H9 (cell line): ENCODE measurements around the gene WSCD2. TPM values are rescaled to one million over a fixed set of nuclear protein-coding genes. Genes with fewer than 3 reads are reported as not detected.

Experiments
- DNase-seq: peaks from one replicate; pipeline ENCODE4 v3.0.0-alpha.2; 2017
- H2AFZ ChIP-seq: one replicate; pipeline ENCODE4 v1.6.1; 2013; ENCODE audit warnings: mild to moderate bottlenecking, low read length, control low read depth, moderate library complexity
- H2AK5ac ChIP-seq: 2 replicates; pipeline ENCODE4 v1.6.1; 2013; ENCODE audit warnings: low read length, control low read depth, mixed read lengths; ENCODE audit not compliant: insufficient read length
- H2BK120ac ChIP-seq: one replicate; pipeline ENCODE4 v1.6.1; 2013; ENCODE audit warnings: low read depth, mild to moderate bottlenecking, low read length, control low read depth, inconsistent platforms; ENCODE audit not compliant: poor library complexity, severe bottlenecking
- H2BK12ac ChIP-seq: 2 replicates; pipeline ENCODE4 v1.6.1; 2013; ENCODE audit warnings: low read length, control low read depth, mixed read lengths, low read depth; ENCODE audit not compliant: insufficient read length
- H2BK15ac ChIP-seq: 2 replicates; pipeline ENCODE4 v1.6.1; 2013; ENCODE audit warnings: low read depth, low read length, control low read depth
- H2BK20ac ChIP-seq: one replicate; pipeline ENCODE4 v1.6.1; 2013; ENCODE audit warnings: low read depth, mild to moderate bottlenecking, low read length, control low read depth, inconsistent platforms; ENCODE audit not compliant: poor library complexity, severe bottlenecking
- H2BK5ac ChIP-seq: 2 replicates; pipeline ENCODE4 v1.6.1; 2013; ENCODE audit warnings: low read length, control low read depth, mixed read lengths; ENCODE audit not compliant: insufficient read length
- H3K14ac ChIP-seq: 2 replicates; pipeline ENCODE4 v1.6.1; 2013; ENCODE audit warnings: low read length, control low read depth; ENCODE audit not compliant: insufficient read depth
- H3K18ac ChIP-seq: 2 replicates; pipeline ENCODE4 v1.6.1; 2013; ENCODE audit warnings: low read depth, mild to moderate bottlenecking, mixed read lengths, low read length, control low read depth; ENCODE audit not compliant: insufficient read length
- H3K23ac ChIP-seq: 2 replicates; pipeline ENCODE4 v1.6.1; 2013; ENCODE audit warnings: low read length, control low read depth, mixed read lengths, low read depth; ENCODE audit not compliant: insufficient read length
- H3K23me2 ChIP-seq: 2 replicates; pipeline ENCODE4 v1.6.1; 2013; ENCODE audit warnings: low read depth, mild to moderate bottlenecking, mixed read lengths, low read length, control low read depth; ENCODE audit not compliant: insufficient read length, poor library complexity, severe bottlenecking
- H3K27ac ChIP-seq: 2 replicates; pipeline ENCODE4 v1.5.1; 2013; ENCODE audit warnings: low read length, control low read depth, mixed read lengths, low read depth; ENCODE audit not compliant: insufficient read length
- H3K27me3 ChIP-seq: 2 replicates; pipeline ENCODE4 v1.6.1; 2013; ENCODE audit warnings: low read length, control low read depth, inconsistent platforms; ENCODE audit not compliant: insufficient read depth
- H3K4ac ChIP-seq: 2 replicates; pipeline ENCODE4 v1.6.1; 2013; ENCODE audit warnings: low read depth, mild to moderate bottlenecking, control low read depth, inconsistent platforms, low read length, moderate library complexity
- H3K4me1 ChIP-seq: 2 replicates; pipeline ENCODE4 v1.6.1; 2013; ENCODE audit warnings: low read length, control low read depth, inconsistent platforms; ENCODE audit not compliant: insufficient read depth
- H3K4me2 ChIP-seq: 2 replicates; pipeline ENCODE4 v1.6.1; 2013; ENCODE audit warnings: low read length, control low read depth, mixed read lengths; ENCODE audit not compliant: insufficient read length, insufficient read depth
- H3K56ac ChIP-seq: 2 replicates; pipeline ENCODE4 v1.6.1; 2013; ENCODE audit warnings: low read depth, mild to moderate bottlenecking, mixed read lengths, low read length, control low read depth; ENCODE audit not compliant: insufficient read length
- H3K79me1 ChIP-seq: 2 replicates; pipeline ENCODE4 v1.6.1; 2013; ENCODE audit warnings: low read depth, mild to moderate bottlenecking, moderate library complexity, low read length, control low read depth, inconsistent platforms; ENCODE audit not compliant: insufficient read depth, poor library complexity, severe bottlenecking
- H3K79me2 ChIP-seq: 2 replicates; pipeline ENCODE4 v1.6.1; 2013; ENCODE audit warnings: low read length, control low read depth, inconsistent platforms; ENCODE audit not compliant: insufficient read depth
- H3K9ac ChIP-seq: 2 replicates; pipeline ENCODE4 v1.6.1; 2013; ENCODE audit warnings: low read length, control low read depth, mixed read lengths; ENCODE audit not compliant: insufficient read length; ENCODE audit errors: extremely low read depth
- H3K9me3 ChIP-seq: one replicate; pipeline ENCODE4 v1.6.1; 2013; ENCODE audit warnings: low read depth, low read length, inconsistent platforms; ENCODE audit not compliant: control insufficient read depth
- H3T11ph ChIP-seq: one replicate; pipeline ENCODE4 v1.6.1; 2013; ENCODE audit warnings: mild to moderate bottlenecking, low read length, control low read depth, inconsistent platforms
- H4K20me1 ChIP-seq: one replicate; pipeline ENCODE4 v1.6.1; 2013; ENCODE audit not compliant: control insufficient read depth, insufficient read length, insufficient read depth
- H4K5ac ChIP-seq: 2 replicates; pipeline ENCODE4 v1.6.1; 2013; ENCODE audit warnings: low read depth, mild to moderate bottlenecking, mixed read lengths, low read length, control low read depth; ENCODE audit not compliant: insufficient read length
- H4K8ac ChIP-seq: replicated peaks from 2 replicates; pipeline ENCODE4 v1.6.1; 2013; ENCODE audit warnings: low read length, control low read depth, mixed read lengths, low read depth; ENCODE audit not compliant: insufficient read length
- H4K91ac ChIP-seq: 2 replicates; pipeline ENCODE4 v1.6.1; 2013; ENCODE audit warnings: low read depth, mild to moderate bottlenecking, moderate library complexity, mixed read lengths, low read length, control low read depth; ENCODE audit not compliant: insufficient read length
- H3K27ac Mint-ChIP-seq, 3 experiments: 2 replicates in 2 of 3; 3 replicates in 1 of 3; pipeline ENCODE4 v1.8.0; 2020 to 2021; ENCODE audit warnings: mixed read lengths in 3 of 3, mild to moderate bottlenecking in 1 of 3, moderate library complexity in 1 of 3
- H3K27me3 Mint-ChIP-seq: 2 replicates; pipeline ENCODE4 v1.8.0; 2021; ENCODE audit warnings: low read depth, mild to moderate bottlenecking, moderate library complexity, mixed read lengths
- H3K36me3 Mint-ChIP-seq, 3 experiments: 2 replicates in 2 of 3; 3 replicates in 1 of 3; pipeline ENCODE4 v1.8.0; 2020 to 2021; ENCODE audit warnings: low read depth in 3 of 3, mixed read lengths in 3 of 3; ENCODE audit not compliant: insufficient read depth in 1 of 3
- H3K4me1 Mint-ChIP-seq, 2 experiments: 2 replicates each; pipeline ENCODE4 v1.8.0; 2020; ENCODE audit warnings: mixed read lengths in 2 of 2
- H3K4me3 Mint-ChIP-seq, 2 experiments: 2 replicates in 1 of 2; 3 replicates in 1 of 2; pipeline ENCODE4 v1.8.0; 2020 to 2021; ENCODE audit warnings: mild to moderate bottlenecking in 2 of 2, mixed read lengths in 2 of 2, moderate library complexity in 1 of 2
- H3K9me3 Mint-ChIP-seq, 2 experiments: 2 replicates in 1 of 2; 3 replicates in 1 of 2; pipeline ENCODE4 v1.8.0; 2020; ENCODE audit warnings: mild to moderate bottlenecking in 2 of 2, mixed read lengths in 2 of 2, moderate library complexity in 1 of 2
- WGBS: extraction: QIAGEN DNeasy Blood & Tissue Kit; methylation state at CpG from one replicate; pipeline ENCODE4 v1.1.7; 2013; ENCODE audit warnings: missing lambda C conversion rate, low lambda C conversion rate, mixed read lengths; ENCODE audit not compliant: insufficient read length; ENCODE audit errors: extremely low coverage; 5-methylcytosine and 5-hydroxymethylcytosine counted together
- total RNA-seq: library from RNA; stranded (reverse); gene quantifications from 2 replicates; pipeline ENCODE4 v1.2.1, GENCODE V29; 2021
- TF ChIP-seq, protein P1 (sequence below): fragments of 200-600 bp; sonication (generic); conservative IDR thresholded peaks from 3 replicates; pipeline ENCODE4 v1.8.0; 2021; ENCODE audit warnings: antibody characterized with exemption, mild to moderate bottlenecking

WSCD2 gene
- total RNA-seq, 1 experiment from 2014 or later, result 0.92 TPM

DNA sequence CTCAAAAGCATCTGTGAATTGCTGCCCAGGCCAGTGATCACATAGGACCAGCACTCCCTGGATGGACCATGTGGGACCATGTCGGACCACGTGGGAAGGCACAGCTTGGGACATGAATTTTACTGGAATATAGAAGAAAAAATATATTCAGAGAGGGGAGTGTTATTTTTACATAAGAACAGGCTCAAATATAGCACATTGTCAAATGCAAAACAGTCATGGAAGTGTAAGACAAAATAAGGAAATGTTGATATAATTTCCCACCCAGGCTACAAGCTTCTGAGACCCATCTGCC is 141.7 kb downstream of the WSCD2 start:
- H3K9ac ChIP-seq, result no peak overlapping the region

More for the DNA sequence above, 141.7 kb downstream of the WSCD2 start:
- H3K4me1 Mint-ChIP-seq, result peaks cover 14 to 18% of the 10 kb centered on the region in 2 experiments
- H3K27ac Mint-ChIP-seq, result no peak overlapping the region
- H3K4me3 Mint-ChIP-seq, result no peak overlapping the region; a peak in 1 of 5 replicates
- Histone ChIP-seq H4K8ac (no peak overlapping the region), H2AK5ac (no peak overlapping the region), H3K4me1 (no peaks in the 10 kb centered on the region), H2BK5ac (no peak overlapping the region), H3K9me3 (no peaks in the 10 kb centered on the region), H3K27me3 (no peaks in the 10 kb centered on the region), H3K27ac (no peak overlapping the region), H3K4ac (no peak overlapping the region), H3T11ph (no peak overlapping the region), H3K56ac (no peak overlapping the region), H3K79me2 (no peaks in the 10 kb centered on the region), H3K4me2 (no peak overlapping the region), H3K18ac (no peak overlapping the region), H2BK120ac (no peak overlapping the region), H3K23ac (no peak overlapping the region), H4K91ac (no peak overlapping the region), H2BK20ac (no peak overlapping the region), H2AFZ (no peak overlapping the region), H2BK12ac (no peak overlapping the region), H3K14ac (no peak overlapping the region), H4K20me1 (no peaks in the 10 kb centered on the region), H4K5ac (no peak overlapping the region), H3K23me2 (no peaks in the 10 kb centered on the region), H2BK15ac (no peak overlapping the region), H3K79me1 (no peaks in the 10 kb centered on the region)
- no peaks in the 10 kb centered on the region for H3K9me3 Mint-ChIP-seq
- TF ChIP-seq, protein P1, sequence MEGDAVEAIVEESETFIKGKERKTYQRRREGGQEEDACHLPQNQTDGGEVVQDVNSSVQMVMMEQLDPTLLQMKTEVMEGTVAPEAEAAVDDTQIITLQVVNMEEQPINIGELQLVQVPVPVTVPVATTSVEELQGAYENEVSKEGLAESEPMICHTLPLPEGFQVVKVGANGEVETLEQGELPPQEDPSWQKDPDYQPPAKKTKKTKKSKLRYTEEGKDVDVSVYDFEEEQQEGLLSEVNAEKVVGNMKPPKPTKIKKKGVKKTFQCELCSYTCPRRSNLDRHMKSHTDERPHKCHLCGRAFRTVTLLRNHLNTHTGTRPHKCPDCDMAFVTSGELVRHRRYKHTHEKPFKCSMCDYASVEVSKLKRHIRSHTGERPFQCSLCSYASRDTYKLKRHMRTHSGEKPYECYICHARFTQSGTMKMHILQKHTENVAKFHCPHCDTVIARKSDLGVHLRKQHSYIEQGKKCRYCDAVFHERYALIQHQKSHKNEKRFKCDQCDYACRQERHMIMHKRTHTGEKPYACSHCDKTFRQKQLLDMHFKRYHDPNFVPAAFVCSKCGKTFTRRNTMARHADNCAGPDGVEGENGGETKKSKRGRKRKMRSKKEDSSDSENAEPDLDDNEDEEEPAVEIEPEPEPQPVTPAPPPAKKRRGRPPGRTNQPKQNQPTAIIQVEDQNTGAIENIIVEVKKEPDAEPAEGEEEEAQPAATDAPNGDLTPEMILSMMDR, result no peak
- no CpG with 5 or more reads among the region's 2 CpGs for WGBS
- H3K36me3 Mint-ChIP-seq, result no peaks in the 10 kb centered on the region
- H3K27me3 Mint-ChIP-seq, result peaks cover 2% of the 10 kb centered on the region; the same call in 1 of the 2 replicates
- no peak for DNase-seq
